Activated naive CD8-positive, alpha-beta T cell treated with anti-CD3 and anti-CD28 coated beads, Interleukin-2, amount 10 ng/mL, durations not matched to agents 7 days and 5 days (primary cell): ENCODE measurements around the gene AHCYL1. TPM values are rescaled to one million over a fixed set of nuclear protein-coding genes. Genes with fewer than 3 reads are reported as not detected.

Experiments
- ATAC-seq: fragments of 150-1000 bp; cut with Tn5 transposase; one replicate; pipeline ENCODE4 v1.10.0; 2021; ENCODE audit warnings: low read depth, moderate library complexity
- POLR2A ChIA-PET: fragments of 350-600 bp; sonication (Branson Sonifier 250); formaldehyde crosslinking; loops from one replicate; lab custom pipeline; 2021; ENCODE audit warnings: antibody characterized with exemption; lab: Charles Lee
- DNase-seq: peaks from one replicate; pipeline ENCODE4 v3.0.0; 2021
- H3K27ac Mint-ChIP-seq: one replicate; pipeline ENCODE4 v1.8.0; 2022; ENCODE audit warnings: mild to moderate bottlenecking, mixed read lengths
- H3K27me3 Mint-ChIP-seq: one replicate; pipeline ENCODE4 v1.8.0; 2022; ENCODE audit warnings: mild to moderate bottlenecking, moderate library complexity, mixed read lengths
- H3K36me3 Mint-ChIP-seq: one replicate; pipeline ENCODE4 v1.8.0; 2021; ENCODE audit warnings: mild to moderate bottlenecking, mixed read lengths
- H3K4me1 Mint-ChIP-seq: one replicate; pipeline ENCODE4 v1.8.0; 2021; ENCODE audit warnings: mixed read lengths
- H3K4me3 Mint-ChIP-seq: one replicate; pipeline ENCODE4 v1.8.0; 2022; ENCODE audit warnings: mild to moderate bottlenecking, moderate library complexity, mixed read lengths
- H3K9me3 Mint-ChIP-seq: one replicate; pipeline ENCODE4 v1.8.0; 2021; ENCODE audit warnings: mixed read lengths
- total RNA-seq, 2 experiments: library from RNA; stranded (reverse); gene quantifications; one replicate each; pipeline ENCODE4 v1.2.3, GENCODE V29; 2021

Gene AHCYL1
- total RNA-seq, 2 experiments from 2014 or later: 53.6 to 55.4 TPM

GRCh38 chr1:109979489-109980091 is 5.0 kb upstream of the AHCYL1 start:
- POLR2A ChIA-PET: no interaction called here
- Mint-ChIP-seq H3K4me1 (peaks cover 2% of the 10 kb centered on the region), H3K27me3 (peaks cover 9% of the 10 kb centered on the region), H3K9me3 (no peaks in the 10 kb centered on the region), H3K36me3 (no peaks in the 10 kb centered on the region), H3K27ac (no peak overlapping the region), H3K4me3 (no peak overlapping the region)
- ATAC-seq: no peak
- no peak for DNase-seq

- ATAC-seq (no peak), DNase-seq (peak; percentile 52)
- Mint-ChIP-seq H3K9me3 (no peaks in the 10 kb centered on the region), H3K36me3 (peaks cover 1% of the 10 kb centered on the region), H3K4me1 (peaks cover 5% of the 10 kb centered on the region), H3K27ac (peak overlapping the region; percentile 14), H3K4me3 (no peak overlapping the region), H3K27me3 (peaks cover 9% of the 10 kb centered on the region)
- POLR2A ChIA-PET: no interaction called here
Observed at GRCh38 chr1:109980324-109981003, 4.1 kb upstream of the AHCYL1 start.

- Mint-ChIP-seq H3K36me3 (peaks cover 1% of the 10 kb centered on the region), H3K27ac (no peak overlapping the region), H3K4me3 (no peak overlapping the region), H3K9me3 (no peaks in the 10 kb centered on the region), H3K27me3 (peaks cover 9% of the 10 kb centered on the region), H3K4me1 (peaks cover 10% of the 10 kb centered on the region)
- ATAC-seq (no peak), DNase-seq (no peak)
- POLR2A ChIA-PET: interaction anchor here (1.4 kb wide), 1 partner anchor 204 kb away, joined by 6 read pairs; no protein-coding TSS in a partner anchor
Observed at GRCh38 chr1:109981004-109981335, 3.6 kb upstream of the AHCYL1 start.

- Mint-ChIP-seq H3K9me3 (no peaks in the 10 kb centered on the region), H3K36me3 (peaks cover 4% of the 10 kb centered on the region), H3K27ac (peak overlapping the region; percentile 95), H3K4me1 (peaks cover 27% of the 10 kb centered on the region), H3K4me3 (no peak overlapping the region), H3K27me3 (peaks cover 2% of the 10 kb centered on the region)
- DNase-seq: no peak
- POLR2A ChIA-PET: interaction anchor here (0.5 to 2.8 kb wide), 13 partner anchors 28 to 437 kb away, joined by 3 to 34 read pairs (median 5); partner anchors contain the start of gene GNAI3
- ATAC-seq: no peak
Observed at GRCh38 chr1:109983380-109984189, 980 bp upstream of the AHCYL1 start.

- Mint-ChIP-seq H3K36me3 (peaks cover 4% of the 10 kb centered on the region), H3K9me3 (no peaks in the 10 kb centered on the region), H3K27ac (peak overlapping the region; percentile 95), H3K27me3 (peaks cover 2% of the 10 kb centered on the region), H3K4me3 (peak overlapping the region; percentile 98), H3K4me1 (peaks cover 27% of the 10 kb centered on the region)
- POLR2A ChIA-PET: interaction anchor here (0.5 to 2.8 kb wide), 17 partner anchors 23 to 438 kb away, joined by 3 to 34 read pairs (median 5); partner anchors contain the start of genes GNAI3 and STRIP1
- DNase-seq: no peak
- no peak for ATAC-seq
Observed at GRCh38 chr1:109984190-109984455, 442 bp upstream of the AHCYL1 start.

GRCh38 chr1:109985247-109986053 is 885 bp downstream of the AHCYL1 start:
- peaks cover 6% of the 10 kb centered on the region for H3K36me3 Mint-ChIP-seq
- peaks cover 34% of the 10 kb centered on the region for H3K4me1 Mint-ChIP-seq
- peak overlapping the region; percentile 95 for H3K27ac Mint-ChIP-seq
- DNase-seq (no peak), ATAC-seq (no peak)
- POLR2A ChIA-PET: interaction anchor here (0.6 to 2.8 kb wide), 12 partner anchors 16 to 437 kb away, joined by 3 to 34 read pairs (median 6); partner anchors contain the start of genes GNAI3 and STRIP1
- peak overlapping the region; percentile 98 for H3K4me3 Mint-ChIP-seq
- H3K9me3 Mint-ChIP-seq: no peaks in the 10 kb centered on the region
- H3K27me3 Mint-ChIP-seq: peaks cover 2% of the 10 kb centered on the region

GRCh38 chr1:109986054-109986444 is 1.5 kb downstream of the AHCYL1 start:
- Mint-ChIP-seq H3K4me1 (peaks cover 35% of the 10 kb centered on the region), H3K27ac (peak overlapping the region; percentile 95), H3K27me3 (no peaks in the 10 kb centered on the region), H3K9me3 (no peaks in the 10 kb centered on the region), H3K4me3 (peak overlapping the region; percentile 98), H3K36me3 (peaks cover 8% of the 10 kb centered on the region)
- ATAC-seq: no peak
- no peak for DNase-seq
- POLR2A ChIA-PET: interaction anchor here (1.1 to 2.7 kb wide), 7 partner anchors 49 to 346 kb away, joined by 3 to 17 read pairs (median 8); partner anchors contain the start of gene STRIP1

GRCh38 chr1:109988349-109988914 is 3.9 kb downstream of the AHCYL1 start:
- peaks cover 8% of the 10 kb centered on the region for H3K36me3 Mint-ChIP-seq
- H3K4me3 Mint-ChIP-seq: no peak overlapping the region
- POLR2A ChIA-PET: interaction anchor here (1.0 kb wide), 1 partner anchor 211 kb away, joined by 3 read pairs; no protein-coding TSS in a partner anchor
- H3K27me3 Mint-ChIP-seq: no peaks in the 10 kb centered on the region
- DNase-seq (no peak), ATAC-seq (no peak)
- no peaks in the 10 kb centered on the region for H3K9me3 Mint-ChIP-seq
- H3K27ac Mint-ChIP-seq: no peak overlapping the region
- H3K4me1 Mint-ChIP-seq: peaks cover 39% of the 10 kb centered on the region

GRCh38 chr1:109989506-109990301 is 5.1 kb downstream of the AHCYL1 start:
- H3K27me3 Mint-ChIP-seq: no peaks in the 10 kb centered on the region
- H3K27ac Mint-ChIP-seq: no peak overlapping the region
- POLR2A ChIA-PET: no interaction called here
- H3K36me3 Mint-ChIP-seq: peaks cover 8% of the 10 kb centered on the region
- peaks cover 39% of the 10 kb centered on the region for H3K4me1 Mint-ChIP-seq
- no peak overlapping the region for H3K4me3 Mint-ChIP-seq
- no peaks in the 10 kb centered on the region for H3K9me3 Mint-ChIP-seq
- DNase-seq (no peak), ATAC-seq (no peak)

GRCh38 chr1:109990302-109990653 is 5.7 kb downstream of the AHCYL1 start:
- Mint-ChIP-seq H3K36me3 (peaks cover 8% of the 10 kb centered on the region), H3K9me3 (no peaks in the 10 kb centered on the region), H3K27ac (no peak overlapping the region), H3K4me3 (no peak overlapping the region), H3K27me3 (no peaks in the 10 kb centered on the region), H3K4me1 (peaks cover 37% of the 10 kb centered on the region)
- POLR2A ChIA-PET: no interaction called here
- ATAC-seq (no peak), DNase-seq (no peak)

GRCh38 chr1:109991400-109991925 is 6.9 kb downstream of the AHCYL1 start:
- ATAC-seq (no peak), DNase-seq (no peak)
- no peaks in the 10 kb centered on the region for H3K27me3 Mint-ChIP-seq
- H3K4me1 Mint-ChIP-seq: peaks cover 27% of the 10 kb centered on the region
- H3K27ac Mint-ChIP-seq: no peak overlapping the region
- POLR2A ChIA-PET: no interaction called here
- peaks cover 12% of the 10 kb centered on the region for H3K36me3 Mint-ChIP-seq
- H3K9me3 Mint-ChIP-seq: no peaks in the 10 kb centered on the region
- H3K4me3 Mint-ChIP-seq: no peak overlapping the region

- no peak overlapping the region for H3K27ac Mint-ChIP-seq
Observed at GRCh38 chr1:109993885-109994284, 9.3 kb downstream of the AHCYL1 start.

More at GRCh38 chr1:109993885-109994284, 9.3 kb downstream of the AHCYL1 start:
- no peak for DNase-seq
- POLR2A ChIA-PET: no interaction called here
- H3K4me1 Mint-ChIP-seq: peaks cover 17% of the 10 kb centered on the region
- no peaks in the 10 kb centered on the region for H3K9me3 Mint-ChIP-seq
- no peak for ATAC-seq
- H3K27me3 Mint-ChIP-seq: no peaks in the 10 kb centered on the region
- H3K36me3 Mint-ChIP-seq: peaks cover 9% of the 10 kb centered on the region
- H3K4me3 Mint-ChIP-seq: no peak overlapping the region
